ENCODE results near the gene LRIT1.

Gene LRIT1

GRCh38 chr10:84261236-84261915 is 20.0 kb upstream of the LRIT1 start:
- TF ChIP-seq GATA3 (IDR thresholded peaks at IDR 0.05; ENCODE audit: low read depth, low read length) (no peak), GATA2 (IDR thresholded peaks at IDR 0.05; ENCODE audit: low read depth, low read length) (no peak)

DNA sequence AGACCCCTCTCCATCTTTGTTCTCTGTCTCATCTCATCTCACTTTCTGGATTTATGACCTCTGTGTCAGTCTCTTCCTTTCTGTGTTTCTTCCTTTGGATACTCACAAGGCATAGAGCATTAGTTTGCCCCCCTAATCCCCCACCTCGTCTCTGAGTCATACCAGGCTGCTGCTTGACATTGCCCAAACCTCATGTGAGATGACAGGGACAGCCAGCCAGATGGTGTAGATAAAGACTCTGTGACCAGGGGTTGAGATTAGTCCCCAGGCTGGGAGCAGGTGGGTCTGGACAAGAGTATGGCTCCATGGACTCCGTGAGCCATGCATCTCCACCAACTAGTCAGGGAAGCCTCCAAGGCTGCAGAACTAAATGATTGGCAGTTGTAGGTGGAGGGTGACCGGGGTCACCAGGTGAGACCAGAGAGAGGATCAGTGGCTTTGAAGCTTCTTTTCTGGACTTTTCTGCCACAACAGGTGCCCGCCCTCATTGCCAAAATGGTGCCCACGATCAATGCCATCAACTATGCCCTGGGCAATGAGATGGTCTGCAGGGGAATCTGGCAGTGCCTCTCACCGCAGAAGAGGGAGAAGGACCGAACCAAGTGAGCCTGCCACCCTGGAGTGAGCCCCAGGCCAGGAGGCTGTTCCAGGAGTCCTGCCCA is 16.8 kb upstream of the LRIT1 start:
- no peak for TF ChIP-seq GATA3 (IDR thresholded peaks at IDR 0.05; ENCODE audit: low read depth, low read length)
- peak; percentile 65; the same call in 1 of the 2 replicates for TF ChIP-seq GATA2 (IDR thresholded peaks at IDR 0.05; ENCODE audit: low read depth, low read length)

DNA sequence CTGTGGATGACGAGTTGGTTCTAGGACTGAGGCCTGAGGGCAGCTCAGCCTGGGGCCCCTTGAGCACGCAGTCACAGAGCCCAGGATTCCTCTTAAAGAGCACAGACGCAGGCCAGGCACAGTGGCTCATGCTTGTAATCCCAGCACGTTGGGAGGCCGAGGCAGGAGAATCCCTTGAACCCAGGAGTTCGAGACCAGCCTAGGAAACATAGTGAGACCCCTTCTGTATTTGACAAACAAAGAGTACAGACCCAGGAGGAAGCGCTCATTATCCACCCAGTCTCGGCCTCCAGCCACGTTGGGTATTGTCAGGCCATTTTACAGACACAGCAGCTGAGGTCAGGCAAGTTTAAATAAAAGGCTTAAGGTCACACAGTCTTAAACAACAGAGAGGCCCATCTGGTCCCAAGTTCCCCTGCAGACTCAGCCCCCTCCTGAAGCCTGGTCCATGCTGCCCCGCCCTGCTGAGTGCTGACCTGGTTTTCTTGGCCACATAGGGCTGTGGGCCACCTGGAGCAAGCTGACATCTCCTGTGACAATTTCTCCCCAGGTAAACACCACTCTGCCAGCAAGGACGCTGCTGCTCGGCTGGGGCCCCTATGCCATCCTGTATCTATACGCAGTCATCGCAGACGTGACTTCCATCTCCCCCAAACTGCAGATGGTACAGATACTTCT is 16.1 kb upstream of the LRIT1 start:
- TF ChIP-seq GATA3 (IDR thresholded peaks at IDR 0.05; ENCODE audit: low read depth, low read length) (no peak), GATA2 (IDR thresholded peaks at IDR 0.05; ENCODE audit: low read depth, low read length) (no peak)

GRCh38 chr10:84256510-84257342 is 15.4 kb upstream of the LRIT1 start:
- TF ChIP-seq GATA2 (IDR thresholded peaks at IDR 0.05; ENCODE audit: low read depth, low read length) (no peak), GATA3 (IDR thresholded peaks at IDR 0.05; ENCODE audit: low read depth, low read length) (no peak)

- TF ChIP-seq GATA3 (IDR thresholded peaks at IDR 0.05; ENCODE audit: low read depth, low read length) = no peak
- TF ChIP-seq GATA2 (IDR thresholded peaks at IDR 0.05; ENCODE audit: low read depth, low read length) = no peak
Measured at GRCh38 chr10:84254552-84255478, 13.5 kb upstream of the LRIT1 start.

- TF ChIP-seq GATA2 (IDR thresholded peaks at IDR 0.05; ENCODE audit: low read depth, low read length) = no peak
- TF ChIP-seq GATA3 (IDR thresholded peaks at IDR 0.05; ENCODE audit: low read depth, low read length) = no peak
Measured at GRCh38 chr10:84248794-84249193, 7.4 kb upstream of the LRIT1 start.

- TF ChIP-seq GATA2 (IDR thresholded peaks at IDR 0.05; ENCODE audit: low read depth, low read length) (no peak), GATA3 (IDR thresholded peaks at IDR 0.05; ENCODE audit: low read depth, low read length) (no peak)
Measured at GRCh38 chr10:84247496-84247895, 6.2 kb upstream of the LRIT1 start.

DNA sequence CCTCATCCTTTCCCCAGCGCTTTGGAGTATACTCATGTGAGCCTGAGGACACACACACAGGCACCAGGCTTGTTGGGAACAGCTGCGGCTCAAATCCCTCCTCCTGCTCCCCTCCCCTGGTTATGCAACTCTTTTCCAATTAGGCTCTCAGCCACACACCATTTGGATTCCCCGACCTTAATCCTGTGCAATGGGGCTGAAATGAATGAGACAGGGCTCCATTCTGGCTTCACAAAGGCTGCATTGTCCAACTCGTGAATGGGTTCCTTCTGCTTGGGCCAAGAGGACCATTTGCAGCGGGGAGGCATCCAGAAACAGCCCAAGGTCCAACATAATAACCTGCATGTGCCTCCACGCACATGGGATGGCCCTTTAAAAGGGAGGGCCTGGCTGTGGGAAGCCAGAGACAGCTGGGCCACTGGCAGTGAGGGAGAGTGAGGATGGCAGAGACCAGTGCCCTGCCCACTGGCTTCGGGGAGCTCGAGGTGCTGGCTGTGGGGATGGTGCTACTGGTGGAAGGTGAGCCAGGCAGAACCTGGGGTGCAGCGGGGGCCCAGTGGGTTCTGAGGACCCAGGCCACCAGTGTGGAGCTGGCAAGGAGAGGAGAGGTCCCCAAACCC is 3.4 kb upstream of the LRIT1 start, which contains the start of gene RGR:
Gene RGR (plus strand): TSS at position 403 of the 620 bp plus-strand sequence. CDS start 38 bp downstream, at position 441.
- no peak for TF ChIP-seq GATA3 (IDR thresholded peaks at IDR 0.05; ENCODE audit: low read depth, low read length)
- no peak for TF ChIP-seq GATA2 (IDR thresholded peaks at IDR 0.05; ENCODE audit: low read depth, low read length)

- no peak for TF ChIP-seq GATA2 (IDR thresholded peaks at IDR 0.05; ENCODE audit: low read depth, low read length)
- TF ChIP-seq GATA3 (IDR thresholded peaks at IDR 0.05; ENCODE audit: low read depth, low read length) = no peak
Measured at GRCh38 chr10:84243759-84244158, 2.4 kb upstream of the LRIT1 start.

DNA sequence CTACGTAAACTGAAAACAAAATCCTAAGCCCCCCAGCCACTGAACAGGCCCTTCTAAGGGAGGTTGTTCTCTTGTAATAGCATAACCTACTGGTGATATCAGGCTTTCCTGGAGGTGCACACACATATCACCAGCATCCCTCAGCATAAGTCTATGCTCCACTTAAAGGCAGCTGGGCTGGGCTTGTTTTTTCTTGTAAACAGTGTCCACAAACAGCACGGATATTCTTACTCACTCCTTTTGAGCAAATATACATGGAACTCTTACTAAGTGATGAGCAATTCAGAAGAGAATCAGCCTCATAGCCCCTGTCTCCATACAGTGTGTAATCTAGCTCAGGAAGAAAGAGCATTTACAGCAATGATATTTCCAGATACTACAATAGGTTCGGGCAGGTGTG is 2.4 kb downstream of the LRIT1 start:
- TF ChIP-seq GATA3 (IDR thresholded peaks at IDR 0.05; ENCODE audit: low read depth, low read length) (no peak), GATA2 (IDR thresholded peaks at IDR 0.05; ENCODE audit: low read depth, low read length) (no peak)

DNA sequence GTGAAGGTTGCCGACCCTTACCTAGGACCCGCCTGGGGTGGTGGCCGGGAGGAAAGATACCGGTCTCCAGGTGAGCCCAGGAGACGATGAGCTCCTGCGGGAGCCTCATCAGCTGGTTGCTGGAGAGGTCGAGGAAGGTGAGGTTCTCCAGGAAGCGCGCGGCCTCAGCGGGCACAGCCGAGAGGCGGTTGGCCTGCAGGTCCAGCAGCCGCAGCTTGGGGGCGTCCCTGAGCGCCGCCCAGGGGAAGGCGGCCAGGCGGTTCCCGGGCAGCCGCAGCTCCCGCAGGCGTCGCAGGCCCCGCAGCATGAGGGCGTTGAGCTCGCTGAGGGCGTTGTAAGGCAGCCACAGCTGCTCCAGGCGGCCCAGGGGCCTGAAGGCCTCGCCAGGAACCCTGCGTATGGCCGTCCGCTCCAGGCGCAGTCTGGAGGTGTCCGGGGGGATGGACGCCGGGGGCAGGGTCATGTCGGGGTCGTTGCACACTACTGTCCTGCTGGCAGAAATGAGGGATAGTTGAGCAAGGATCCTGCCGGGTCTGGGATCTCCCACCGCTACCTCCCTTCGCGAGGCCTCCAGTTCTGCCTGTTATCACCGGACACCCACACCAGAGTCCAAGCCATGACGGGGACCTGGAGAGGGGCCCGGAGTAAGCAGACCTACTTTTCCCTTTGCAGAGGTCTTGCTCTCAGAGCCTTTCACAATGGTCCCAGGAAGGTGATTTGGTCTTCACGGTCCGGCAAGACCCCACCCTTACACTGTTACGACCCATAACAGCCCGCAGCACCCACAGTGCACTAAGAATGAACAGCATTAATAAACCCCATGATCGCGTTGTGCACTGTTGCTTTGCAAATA is 3.9 kb downstream of the LRIT1 start:
- TF ChIP-seq GATA3 (IDR thresholded peaks at IDR 0.05; ENCODE audit: low read depth, low read length) (no peak), GATA2 (IDR thresholded peaks at IDR 0.05; ENCODE audit: low read depth, low read length) (no peak)

- no peak for TF ChIP-seq GATA2 (IDR thresholded peaks at IDR 0.05; ENCODE audit: low read depth, low read length)
- no peak for TF ChIP-seq GATA3 (IDR thresholded peaks at IDR 0.05; ENCODE audit: low read depth, low read length)
Measured at GRCh38 chr10:84236807-84237198, 4.5 kb downstream of the LRIT1 start.
